SK-N-SH (cell line): Measurements from ENCODE around the gene PANK4. TPM values are rescaled to one million over a fixed set of nuclear protein-coding genes. Genes with fewer than 3 reads are reported as not detected.
"Not testable (repeated sequence)": the region's sequence is repeated elsewhere in the genome, so short reads cannot be mapped to it uniquely, and the experiment has no call there.

Source experiments
- CTCF ChIA-PET: fragments of 300-600, 350-600 bp; formaldehyde crosslinking; extraction: SDS; loops from one replicate; lab custom pipeline; 2021; lab: Yijun Ruan, JAX
- POLR2A ChIA-PET: fragments of 350-600 bp; sonication (Branson Sonifier 250); formaldehyde crosslinking; extraction: SDS; loops from one replicate; lab custom pipeline; 2020; ENCODE audit warnings: antibody characterized with exemption, inconsistent platforms; lab: Yijun Ruan, JAX
- DNase-seq: peaks from one replicate; pipeline ENCODE4 v3.0.0; 2012
- H2AFZ ChIP-seq: fragments of 200-600 bp; sonication (generic); 2 replicates; pipeline ENCODE4 v1.8.1; 2016; ENCODE audit warnings: antibody characterized with exemption, mild to moderate bottlenecking, low read depth
- H3F3A ChIP-seq: fragments of 200-600 bp; sonication (generic); replicated peaks from 2 replicates; pipeline ENCODE3; 2016; ENCODE audit warnings: antibody characterized with exemption, mild to moderate bottlenecking; ENCODE audit not compliant: insufficient read depth
- H3K27ac ChIP-seq, 2 experiments: fragments of 200-500 bp in 1 of 2; fragments of 200-600 bp in 1 of 2; sonication (Bioruptor generic) in 1 of 2; sonication (generic), shearing (Covaris generic) in 1 of 2; 2 replicates each; pipeline versions ENCODE4 v1.5.1 to v1.6.1; 2014 to 2016; ENCODE audit warnings: low read depth in 2 of 2, inconsistent platforms in 1 of 2, low read length in 1 of 2, mild to moderate bottlenecking in 1 of 2, mixed read lengths in 1 of 2
- H3K27me3 ChIP-seq: fragments of 200-600 bp; sonication (generic), shearing (Covaris generic); 2 replicates; pipeline ENCODE4 v1.6.1; 2016; ENCODE audit warnings: mixed run types; ENCODE audit not compliant: insufficient read depth
- H3K36me3 ChIP-seq, 2 experiments: fragments of 200-500 bp in 1 of 2; fragments of 200-600 bp in 1 of 2; sonication (Bioruptor generic) in 1 of 2; sonication (generic) in 1 of 2; replicated peaks in 1 of 2; 2 replicates each; pipeline versions ENCODE3 to v1.5.1; 2014 to 2016; ENCODE audit warnings: low read length in 1 of 2, mild to moderate bottlenecking in 1 of 2; ENCODE audit not compliant: insufficient read depth in 2 of 2, control insufficient read depth in 1 of 2
- H3K4me1 ChIP-seq, 2 experiments: fragments of 200-500 bp in 1 of 2; fragments of 200-600 bp in 1 of 2; sonication (Bioruptor generic) in 1 of 2; sonication (generic), shearing (Covaris generic) in 1 of 2; 2 replicates each; pipeline versions ENCODE4 v1.5.1 to v1.6.1; 2014 to 2016; ENCODE audit warnings: low read depth in 1 of 2, low read length in 1 of 2, mixed run types in 1 of 2; ENCODE audit not compliant: insufficient read depth in 2 of 2, control insufficient read depth in 1 of 2
- H3K4me2 ChIP-seq: fragments of 200-600 bp; sonication (generic), shearing (Covaris generic); 2 replicates; pipeline ENCODE4 v1.6.1; 2017; ENCODE audit warnings: mixed run types
- H3K4me3 ChIP-seq, 2 experiments: fragments of 200-500 bp in 1 of 2; fragments of 200-600 bp in 1 of 2; sonication (Bioruptor generic) in 1 of 2; sonication (generic), shearing (Covaris generic) in 1 of 2; 2 replicates each; pipeline versions ENCODE4 v1.5.1 to v1.8.1; 2014 to 2016; ENCODE audit warnings: low read depth in 2 of 2, inconsistent platforms in 1 of 2, low read length in 1 of 2, mild to moderate bottlenecking in 1 of 2, mixed read lengths in 1 of 2, moderate library complexity in 1 of 2
- H3K79me2 ChIP-seq: fragments of 200-600 bp; sonication (generic); 2 replicates; pipeline ENCODE4 v1.8.1; 2017; ENCODE audit warnings: mild to moderate bottlenecking; ENCODE audit not compliant: insufficient read depth
- H3K9ac ChIP-seq: fragments of 200-600 bp; sonication (generic); 2 replicates; pipeline ENCODE4 v1.6.1; 2017; ENCODE audit warnings: mixed run types
- H3K9me2 ChIP-seq: fragments of 200-600 bp; sonication (generic); 2 replicates; pipeline ENCODE4 v1.6.1; 2017; ENCODE audit warnings: mixed run types
- H3K9me3 ChIP-seq: fragments of 200-600 bp; sonication (generic); 2 replicates; pipeline ENCODE4 v1.6.1; 2017; ENCODE audit warnings: mixed run types, mild to moderate bottlenecking, moderate library complexity
- H4K20me1 ChIP-seq: fragments of 200-600 bp; sonication (generic); 2 replicates; pipeline ENCODE4 v1.6.1; 2017; ENCODE audit warnings: mild to moderate bottlenecking, mixed run types; ENCODE audit not compliant: insufficient read depth
- ELF1 ChIP-seq: IDR thresholded peaks from 2 replicates; pipeline ENCODE4 v1.4.0; 2012
- EZH2phosphoT487 ChIP-seq: fragments of 200-600 bp; sonication (generic); IDR thresholded peaks from 2 replicates; pipeline ENCODE4 v1.6.1; 2017; ENCODE audit warnings: low read depth, mixed run types, mild to moderate bottlenecking, antibody characterized with exemption, moderate library complexity, borderline replicate concordance
- FOSL2 ChIP-seq: IDR thresholded peaks from 2 replicates; pipeline ENCODE4 v1.4.0; 2012; ENCODE audit warnings: low read depth, mild to moderate bottlenecking, moderate library complexity, borderline replicate concordance
- FOXM1 ChIP-seq: IDR thresholded peaks from 2 replicates; pipeline ENCODE4 v1.4.0; 2012; ENCODE audit warnings: low read depth, mild to moderate bottlenecking
- MEF2A ChIP-seq: IDR thresholded peaks from 2 replicates; pipeline ENCODE4 v1.4.0; 2012; ENCODE audit warnings: low read depth, borderline replicate concordance
- NRF1 ChIP-seq: IDR thresholded peaks from 2 replicates; pipeline ENCODE4 v1.6.1; 2012; ENCODE audit warnings: low read depth, mild to moderate bottlenecking, low read length
- POLR2AphosphoS5 ChIP-seq: IDR thresholded peaks from 2 replicates; pipeline ENCODE4 v1.6.1; 2012; ENCODE audit warnings: low read depth, low read length
- RAD21 ChIP-seq: IDR thresholded peaks from 2 replicates; pipeline ENCODE4 v1.6.1; 2012; ENCODE audit warnings: mild to moderate bottlenecking, low read length
- RCOR1 ChIP-seq: fragments of 150-350 bp; IDR thresholded peaks from 2 replicates; pipeline ENCODE4 v1.6.1; 2017; ENCODE audit warnings: antibody characterized with exemption, low read length
- RFX5 ChIP-seq: IDR thresholded peaks from 2 replicates; pipeline ENCODE4 v1.6.1; 2012; ENCODE audit warnings: mild to moderate bottlenecking, improper control_type of control experiment, low read length
- SIN3A ChIP-seq: IDR thresholded peaks from 2 replicates; pipeline ENCODE4 v1.6.1; 2012; ENCODE audit warnings: low read depth, mild to moderate bottlenecking, low read length, moderate library complexity, borderline replicate concordance
- TAF1 ChIP-seq: IDR thresholded peaks from 2 replicates; pipeline ENCODE4 v1.6.1; 2012; ENCODE audit warnings: low read depth, mild to moderate bottlenecking, low read length, moderate library complexity, borderline replicate concordance
- TCF12 ChIP-seq: IDR thresholded peaks from 2 replicates; pipeline ENCODE4 v1.4.0; 2012
- WGBS: methylation state at CpG from one replicate; pipeline ENCODE4 v1.1.6; 2017; ENCODE audit warnings: low lambda C conversion rate; 5-methylcytosine and 5-hydroxymethylcytosine counted together
- polyA plus RNA-seq, 3 experiments: library from polyadenylated mRNA; depleted of rRNA; stranded (reverse); fragments of >200 nt; gene quantifications; 2 replicates each; pipeline ENCODE4 v1.2.3, GENCODE V29; 2012
- TF ChIP-seq, protein P1 (sequence below): IDR thresholded peaks from 2 replicates; pipeline ENCODE4 v1.6.1; 2012; ENCODE audit warnings: mild to moderate bottlenecking, low read depth, low read length, moderate library complexity
- TF ChIP-seq, protein P2 (sequence below): IDR thresholded peaks from 2 replicates; pipeline ENCODE4; 2012
- TF ChIP-seq, protein P3 (sequence below): IDR thresholded peaks from 2 replicates; pipeline ENCODE4 v1.4.0; 2012; ENCODE audit warnings: low read depth, borderline replicate concordance
- TF ChIP-seq, protein P4 (sequence below): fragments of 150-350 bp; IDR thresholded peaks from 2 replicates; pipeline ENCODE4 v1.6.1; 2016; ENCODE audit warnings: mild to moderate bottlenecking, low read depth, low read length

The PANK4 gene
- polyA plus RNA-seq, 1 of the 3 experiments (the other 2 are of a cell fraction), result 16.6 TPM

DNA sequence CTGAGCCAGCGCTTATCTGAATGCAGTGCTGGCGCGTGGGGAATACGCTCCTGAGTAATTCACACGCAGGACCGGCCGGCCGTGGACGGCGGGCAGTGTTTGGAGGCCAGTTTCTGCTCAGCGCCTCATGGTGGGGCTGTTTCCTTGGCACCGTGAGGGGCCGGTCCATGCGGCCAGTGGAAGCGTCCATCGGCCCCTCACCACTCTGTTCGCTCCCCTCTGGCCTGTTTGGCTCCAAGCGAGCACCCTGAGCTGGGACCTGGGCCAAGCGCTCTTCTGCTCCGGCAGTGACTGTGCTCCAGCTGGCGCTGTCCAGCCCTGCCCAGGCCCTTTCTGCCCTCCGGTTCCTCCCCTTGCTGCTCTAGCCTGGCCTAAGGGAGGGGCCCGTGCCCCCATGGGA is 66.6 kb downstream of the PANK4 start (continued):
- TF ChIP-seq, protein P1, sequence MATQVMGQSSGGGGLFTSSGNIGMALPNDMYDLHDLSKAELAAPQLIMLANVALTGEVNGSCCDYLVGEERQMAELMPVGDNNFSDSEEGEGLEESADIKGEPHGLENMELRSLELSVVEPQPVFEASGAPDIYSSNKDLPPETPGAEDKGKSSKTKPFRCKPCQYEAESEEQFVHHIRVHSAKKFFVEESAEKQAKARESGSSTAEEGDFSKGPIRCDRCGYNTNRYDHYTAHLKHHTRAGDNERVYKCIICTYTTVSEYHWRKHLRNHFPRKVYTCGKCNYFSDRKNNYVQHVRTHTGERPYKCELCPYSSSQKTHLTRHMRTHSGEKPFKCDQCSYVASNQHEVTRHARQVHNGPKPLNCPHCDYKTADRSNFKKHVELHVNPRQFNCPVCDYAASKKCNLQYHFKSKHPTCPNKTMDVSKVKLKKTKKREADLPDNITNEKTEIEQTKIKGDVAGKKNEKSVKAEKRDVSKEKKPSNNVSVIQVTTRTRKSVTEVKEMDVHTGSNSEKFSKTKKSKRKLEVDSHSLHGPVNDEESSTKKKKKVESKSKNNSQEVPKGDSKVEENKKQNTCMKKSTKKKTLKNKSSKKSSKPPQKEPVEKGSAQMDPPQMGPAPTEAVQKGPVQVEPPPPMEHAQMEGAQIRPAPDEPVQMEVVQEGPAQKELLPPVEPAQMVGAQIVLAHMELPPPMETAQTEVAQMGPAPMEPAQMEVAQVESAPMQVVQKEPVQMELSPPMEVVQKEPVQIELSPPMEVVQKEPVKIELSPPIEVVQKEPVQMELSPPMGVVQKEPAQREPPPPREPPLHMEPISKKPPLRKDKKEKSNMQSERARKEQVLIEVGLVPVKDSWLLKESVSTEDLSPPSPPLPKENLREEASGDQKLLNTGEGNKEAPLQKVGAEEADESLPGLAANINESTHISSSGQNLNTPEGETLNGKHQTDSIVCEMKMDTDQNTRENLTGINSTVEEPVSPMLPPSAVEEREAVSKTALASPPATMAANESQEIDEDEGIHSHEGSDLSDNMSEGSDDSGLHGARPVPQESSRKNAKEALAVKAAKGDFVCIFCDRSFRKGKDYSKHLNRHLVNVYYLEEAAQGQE, result peak; percentile 91
- TF ChIP-seq FOSL2 (no peak), EZH2phosphoT487 (no peak), RAD21 (peak; percentile 94), POLR2AphosphoS5 (no peak)
- TF ChIP-seq, protein P2, sequence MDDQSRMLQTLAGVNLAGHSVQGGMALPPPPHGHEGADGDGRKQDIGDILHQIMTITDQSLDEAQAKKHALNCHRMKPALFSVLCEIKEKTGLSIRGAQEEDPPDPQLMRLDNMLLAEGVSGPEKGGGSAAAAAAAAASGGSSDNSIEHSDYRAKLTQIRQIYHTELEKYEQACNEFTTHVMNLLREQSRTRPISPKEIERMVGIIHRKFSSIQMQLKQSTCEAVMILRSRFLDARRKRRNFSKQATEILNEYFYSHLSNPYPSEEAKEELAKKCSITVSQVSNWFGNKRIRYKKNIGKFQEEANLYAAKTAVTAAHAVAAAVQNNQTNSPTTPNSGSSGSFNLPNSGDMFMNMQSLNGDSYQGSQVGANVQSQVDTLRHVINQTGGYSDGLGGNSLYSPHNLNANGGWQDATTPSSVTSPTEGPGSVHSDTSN, result no peak
- TF ChIP-seq, protein P3, sequence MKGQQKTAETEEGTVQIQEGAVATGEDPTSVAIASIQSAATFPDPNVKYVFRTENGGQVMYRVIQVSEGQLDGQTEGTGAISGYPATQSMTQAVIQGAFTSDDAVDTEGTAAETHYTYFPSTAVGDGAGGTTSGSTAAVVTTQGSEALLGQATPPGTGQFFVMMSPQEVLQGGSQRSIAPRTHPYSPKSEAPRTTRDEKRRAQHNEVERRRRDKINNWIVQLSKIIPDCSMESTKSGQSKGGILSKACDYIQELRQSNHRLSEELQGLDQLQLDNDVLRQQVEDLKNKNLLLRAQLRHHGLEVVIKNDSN, result no peak

DNA sequence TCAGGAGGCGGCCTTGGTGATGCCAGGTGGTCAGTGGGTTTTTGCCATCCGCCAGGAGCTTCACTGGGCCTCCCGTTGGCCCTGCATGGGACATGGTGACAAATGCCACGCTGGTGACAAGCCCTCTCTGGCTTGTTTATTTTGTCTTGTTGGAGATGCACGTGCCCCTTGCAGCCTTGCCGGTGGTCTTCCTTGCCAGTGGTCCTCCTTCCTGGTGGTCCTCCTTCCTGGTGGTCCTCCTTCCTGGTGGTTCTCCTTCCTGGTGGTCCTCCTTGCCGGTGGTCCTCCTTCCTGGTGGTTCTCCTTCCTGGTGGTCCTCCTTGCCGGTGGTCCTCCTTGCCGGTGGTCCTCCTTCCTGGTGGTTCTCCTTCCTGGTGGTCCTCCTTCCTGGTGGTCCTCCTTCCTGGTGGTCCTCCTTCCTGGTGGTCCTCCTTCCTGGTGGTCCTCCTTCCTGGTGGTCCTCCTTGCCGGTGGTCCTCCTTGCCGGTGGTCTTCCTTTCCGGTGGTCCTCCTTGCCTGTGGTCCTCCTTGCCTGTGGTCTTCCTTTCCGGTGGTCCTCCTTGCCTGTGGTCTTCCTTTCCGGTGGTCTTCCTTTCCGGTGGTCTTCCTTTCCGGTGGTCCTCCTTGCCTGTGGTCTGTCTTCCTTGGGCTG is 67.2 kb downstream of the PANK4 start:
- H3K36me3 ChIP-seq, H3K79me2 ChIP-seq, H3K4me2 ChIP-seq, H3K4me3 ChIP-seq, H4K20me1 ChIP-seq, H3K9ac ChIP-seq, DNase-seq, H3F3A ChIP-seq, H3K9me3 ChIP-seq, H2AFZ ChIP-seq, H3K27me3 ChIP-seq, H3K27ac ChIP-seq, H3K9me2 ChIP-seq: not testable (repeated sequence)
- ChIA-PET CTCF (interaction anchor here (0.8 to 4.4 kb wide), 18 partner anchors 10 to 267 kb away, joined by 3 to 53 read pairs (median 7); partner anchors contain the start of gene PANK4), POLR2A (interaction anchor here (1.0 to 1.8 kb wide), 3 partner anchors 22 to 88 kb away, joined by 3 to 13 read pairs (median 8); no protein-coding TSS in a partner anchor)
- H3K4me1 ChIP-seq, result peaks cover 0 to 16% of the 10 kb centered on the region in 2 experiments; a peak in 1 of 4 replicates
- WGBS, result 40% methylated on average over 13 of the region's 16 CpGs

DNA sequence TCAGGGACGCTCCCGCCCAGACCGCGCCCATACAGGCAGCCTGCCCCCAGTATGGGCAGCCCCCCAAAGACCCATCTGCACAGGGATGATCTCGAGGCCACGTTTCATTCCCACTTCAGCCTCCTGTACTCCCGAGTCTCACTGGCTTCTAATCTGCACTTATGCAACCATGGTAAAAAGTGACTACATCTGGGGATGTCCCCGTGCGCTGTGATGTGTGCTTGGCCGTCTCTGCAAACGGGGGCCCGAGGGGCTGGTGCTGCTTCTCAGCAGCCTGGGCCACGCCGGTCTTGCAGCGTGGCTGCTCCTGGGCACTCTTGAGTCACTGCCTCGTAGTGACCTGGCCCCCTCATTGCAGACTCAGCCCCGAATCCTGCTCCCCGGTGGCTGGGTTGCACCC is 67.7 kb downstream of the PANK4 start:
- Histone ChIP-seq H3K27ac (no peak overlapping the region), H3K9ac (no peak overlapping the region), H3K9me3 (no peaks in the 10 kb centered on the region), H3F3A (no peaks in the 10 kb centered on the region), H3K36me3 (no peaks in the 10 kb centered on the region), H3K4me1 (peaks cover 0 to 16% of the 10 kb centered on the region in 2 experiments; a peak in 1 of 4 replicates), H3K9me2 (no peaks in the 10 kb centered on the region), H4K20me1 (no peaks in the 10 kb centered on the region), H3K4me3 (no peak overlapping the region), H3K4me2 (no peak overlapping the region), H3K79me2 (no peaks in the 10 kb centered on the region), H3K27me3 (no peaks in the 10 kb centered on the region), H2AFZ (no peak overlapping the region)
- DNase-seq, result no peak
- CTCF ChIA-PET, result interaction anchor here (1.1 to 4.4 kb wide), 4 partner anchors 11 to 96 kb away, joined by 4 to 24 read pairs (median 7); no protein-coding TSS in a partner anchor
- 68% methylated on average over 6 of the region's 18 CpGs for WGBS
- POLR2A ChIA-PET, result no interaction called here
- TF ChIP-seq EZH2phosphoT487, result no peak
- TF ChIP-seq MEF2A, result no peak
- TF ChIP-seq, protein P4, sequence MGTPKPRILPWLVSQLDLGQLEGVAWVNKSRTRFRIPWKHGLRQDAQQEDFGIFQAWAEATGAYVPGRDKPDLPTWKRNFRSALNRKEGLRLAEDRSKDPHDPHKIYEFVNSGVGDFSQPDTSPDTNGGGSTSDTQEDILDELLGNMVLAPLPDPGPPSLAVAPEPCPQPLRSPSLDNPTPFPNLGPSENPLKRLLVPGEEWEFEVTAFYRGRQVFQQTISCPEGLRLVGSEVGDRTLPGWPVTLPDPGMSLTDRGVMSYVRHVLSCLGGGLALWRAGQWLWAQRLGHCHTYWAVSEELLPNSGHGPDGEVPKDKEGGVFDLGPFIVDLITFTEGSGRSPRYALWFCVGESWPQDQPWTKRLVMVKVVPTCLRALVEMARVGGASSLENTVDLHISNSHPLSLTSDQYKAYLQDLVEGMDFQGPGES, result no peak
- no peak for TF ChIP-seq TAF1
- TF ChIP-seq SIN3A, result no peak
- no peak for TF ChIP-seq POLR2AphosphoS5
- no peak for TF ChIP-seq TCF12
- TF ChIP-seq, protein P3, result no peak
- no peak for TF ChIP-seq RFX5
- TF ChIP-seq RCOR1, result no peak
- no peak for TF ChIP-seq ELF1
- no peak for TF ChIP-seq FOXM1
- TF ChIP-seq NRF1, result no peak
